C4-2B (cell line): ENCODE results near the gene SEMA3D.

Experiments used
- H3K27ac ChIP-seq: fragments of 450-650 bp; 2 replicates; pipeline ENCODE4 v1.5.1; 2017
- CTCF ChIP-seq: fragments of 450-650 bp; conservative IDR thresholded peaks from 2 replicates; pipeline ENCODE4 v1.5.1; 2017; ENCODE audit warnings: mild to moderate bottlenecking
- ZFX ChIP-seq: fragments of 450-650 bp; IDR thresholded peaks from 2 replicates; pipeline ENCODE4 v1.6.1; 2017

The SEMA3D gene

GRCh38 chr7:85030893-85031292 lies 156.0 kb downstream of the SEMA3D start:
- H3K27ac ChIP-seq: no peak overlapping the region
- TF ChIP-seq ZFX: no peak
- TF ChIP-seq CTCF: peak; percentile 87

DNA sequence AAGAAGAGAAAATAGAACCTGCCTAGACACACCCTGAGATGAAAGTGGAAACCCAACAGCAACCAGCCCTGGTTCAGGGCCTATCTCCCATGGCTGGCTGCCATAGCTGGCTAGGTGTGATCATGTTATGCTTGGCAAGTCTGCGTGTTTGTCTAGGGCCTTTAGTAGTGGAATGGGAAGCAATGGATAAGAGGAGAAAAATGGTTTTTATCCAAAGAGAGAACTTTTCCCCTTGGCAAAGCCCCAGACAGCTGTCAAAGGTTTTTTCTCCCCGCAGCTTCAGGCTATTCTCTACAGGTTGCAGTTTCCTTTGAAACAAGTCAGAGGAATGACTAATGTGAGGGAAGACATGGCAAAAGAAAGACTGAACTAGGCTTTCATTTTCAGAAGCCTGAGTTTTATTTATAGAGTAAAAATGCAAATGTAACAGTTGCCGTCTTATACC lies 161.5 kb downstream of the SEMA3D start:
- TF ChIP-seq CTCF (no peak), ZFX (no peak)
- no peak overlapping the region for H3K27ac ChIP-seq

GRCh38 chr7:85023916-85024315 lies 162.9 kb downstream of the SEMA3D start:
- TF ChIP-seq CTCF: no peak
- no peak for TF ChIP-seq ZFX

GRCh38 chr7:85023066-85023712 lies 163.7 kb downstream of the SEMA3D start:
- H3K27ac ChIP-seq: no peak overlapping the region
- no peak for TF ChIP-seq ZFX
- peak; percentile 83 for TF ChIP-seq CTCF

More at GRCh38 chr7:85023916-85024315, 162.9 kb downstream of the SEMA3D start:
- no peak overlapping the region for H3K27ac ChIP-seq

- no peak overlapping the region for H3K27ac ChIP-seq
- TF ChIP-seq CTCF: no peak
- no peak for TF ChIP-seq ZFX
These were observed 164.7 kb downstream of the SEMA3D start for GRCh38 chr7:85022064-85022697.

GRCh38 chr7:85021101-85021704 lies 165.7 kb downstream of the SEMA3D start:
- H3K27ac ChIP-seq: no peak overlapping the region
- no peak for TF ChIP-seq ZFX
- TF ChIP-seq CTCF: peak; percentile 78

GRCh38 chr7:85019778-85020177 lies 167.1 kb downstream of the SEMA3D start:
- H3K27ac ChIP-seq: no peak overlapping the region
- TF ChIP-seq CTCF: no peak
- no peak for TF ChIP-seq ZFX
